NCI-H1105 (cell line): ENCODE results near the gene GPSM3.
"Not testable (repeated sequence)": the region's sequence is repeated elsewhere in the genome, so short reads cannot be mapped to it uniquely, and the experiment has no call there.

Experiments
- DNase-seq: peaks from one replicate; lab custom pipeline; 2025; lab: John Stamatoyannopoulos, UW

GPSM3 gene

DNA sequence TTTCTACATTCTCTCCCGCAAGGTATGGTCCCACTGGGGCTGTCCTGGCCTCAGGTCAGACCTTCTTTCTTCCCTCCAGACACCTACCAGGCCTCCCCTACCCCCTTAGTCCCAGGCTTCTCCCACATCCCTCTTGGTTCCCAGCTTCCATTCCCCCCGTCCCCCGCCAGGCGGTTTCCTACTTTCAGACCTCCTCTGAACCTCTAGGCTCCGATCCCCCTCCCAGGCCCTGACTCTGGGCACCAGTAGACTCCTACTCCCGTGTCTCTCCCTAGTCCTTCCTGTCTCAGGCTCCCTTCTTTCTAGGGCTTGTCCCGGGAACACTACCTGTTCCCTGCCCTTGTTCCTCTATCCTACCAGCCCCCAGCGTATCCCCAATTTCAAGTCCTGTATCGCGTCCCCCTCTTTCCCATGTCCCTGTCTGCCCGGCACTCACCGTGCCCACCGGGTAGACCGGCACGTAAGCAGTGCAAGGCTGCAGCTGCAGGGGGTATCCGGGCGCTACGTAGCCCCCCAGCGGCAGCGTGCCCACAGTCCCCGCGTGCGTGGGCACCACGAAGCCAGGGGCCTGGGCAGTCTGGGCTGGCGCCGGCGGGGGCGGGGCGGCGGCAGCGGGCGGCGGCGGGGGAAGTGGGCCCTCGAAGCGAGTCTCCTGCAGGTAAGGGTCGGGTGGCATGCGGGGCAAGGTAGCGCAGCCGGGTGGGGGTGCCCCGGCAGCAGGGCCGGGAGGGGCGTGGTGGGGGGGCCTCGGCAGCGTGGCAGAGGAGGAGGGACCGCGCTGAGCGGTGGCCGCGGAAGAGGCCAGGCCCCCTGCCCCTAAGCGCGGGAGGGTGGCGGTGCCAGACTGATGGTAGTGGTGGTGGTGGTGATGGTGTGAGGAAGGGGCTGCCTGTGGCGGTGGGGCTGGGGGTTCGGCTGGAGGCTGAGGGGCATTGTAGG, 42.2 kb downstream of the GPSM3 start:
- no peak for DNase-seq

DNA sequence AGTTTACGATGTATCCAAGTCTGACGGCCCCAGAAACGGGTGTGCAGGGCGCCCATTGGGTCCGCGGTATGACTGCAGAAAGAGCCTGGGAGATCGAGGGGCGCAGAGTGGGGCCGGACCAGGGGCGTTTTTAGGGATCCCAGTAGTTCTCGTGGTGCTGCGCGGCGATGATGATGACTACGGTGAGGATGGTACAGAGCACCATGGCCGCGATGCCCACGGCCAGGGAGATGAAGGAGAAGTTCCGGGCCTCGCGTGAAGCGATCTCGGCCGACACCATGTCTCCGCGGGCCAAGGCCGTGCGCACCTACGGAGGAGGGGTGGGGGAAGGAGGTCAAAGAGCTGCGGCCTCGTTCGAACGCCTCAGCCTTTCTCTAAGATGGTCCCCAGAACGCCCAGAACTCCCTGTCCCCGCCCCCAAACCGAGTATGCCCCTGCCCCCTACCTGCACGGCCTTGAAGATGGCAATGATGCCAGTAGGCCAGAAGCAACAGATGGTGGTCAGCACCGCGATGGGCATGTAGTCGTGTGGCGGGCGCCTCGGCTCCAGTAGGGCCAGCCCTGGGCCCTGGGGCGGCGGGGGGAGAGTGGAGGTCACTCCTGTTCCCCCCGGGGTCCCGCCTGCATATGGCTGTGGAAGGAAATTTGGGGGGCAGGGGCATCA, 43.2 kb downstream of the GPSM3 start:
- DNase-seq: no peak

DNA sequence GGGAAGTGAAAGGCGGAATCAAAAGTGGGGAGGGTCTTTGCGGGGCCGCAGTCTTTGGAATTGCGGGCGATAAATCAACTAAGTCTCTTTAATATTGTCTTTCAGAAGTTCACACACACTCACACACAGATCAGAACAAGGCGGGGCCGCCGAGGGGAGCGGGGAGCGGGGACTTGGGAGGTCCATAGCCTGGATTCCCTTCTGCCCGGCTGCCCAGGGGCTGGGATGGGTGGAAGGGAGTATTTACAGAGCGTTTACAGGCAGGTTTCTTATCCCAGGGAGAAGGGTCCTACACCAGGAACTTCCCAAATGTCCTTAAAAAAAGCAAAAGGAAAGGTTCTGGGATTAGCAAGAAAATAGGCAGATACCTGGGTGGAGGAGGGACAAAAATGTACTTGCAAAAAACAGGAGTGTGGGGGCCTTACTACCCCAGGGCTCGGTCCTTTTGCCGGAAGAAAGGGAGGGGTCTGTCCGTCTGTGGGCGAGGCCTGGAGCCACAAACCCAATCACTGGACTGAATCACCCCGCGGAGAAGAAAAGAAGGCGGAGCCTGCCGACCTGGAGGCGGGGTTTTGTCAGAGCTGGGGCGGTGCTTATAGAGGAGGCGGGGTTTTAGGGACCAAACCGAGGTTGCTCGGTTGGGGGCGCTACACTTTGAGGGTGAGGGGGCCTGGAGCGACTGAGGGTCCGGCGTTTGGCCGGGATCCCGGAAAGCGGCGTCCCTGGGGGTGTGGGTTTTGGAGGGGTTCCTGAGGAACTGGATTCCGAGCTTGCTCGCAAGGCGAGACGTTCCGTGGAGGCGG, 44.0 kb downstream of the GPSM3 start:
- no peak for DNase-seq

DNA sequence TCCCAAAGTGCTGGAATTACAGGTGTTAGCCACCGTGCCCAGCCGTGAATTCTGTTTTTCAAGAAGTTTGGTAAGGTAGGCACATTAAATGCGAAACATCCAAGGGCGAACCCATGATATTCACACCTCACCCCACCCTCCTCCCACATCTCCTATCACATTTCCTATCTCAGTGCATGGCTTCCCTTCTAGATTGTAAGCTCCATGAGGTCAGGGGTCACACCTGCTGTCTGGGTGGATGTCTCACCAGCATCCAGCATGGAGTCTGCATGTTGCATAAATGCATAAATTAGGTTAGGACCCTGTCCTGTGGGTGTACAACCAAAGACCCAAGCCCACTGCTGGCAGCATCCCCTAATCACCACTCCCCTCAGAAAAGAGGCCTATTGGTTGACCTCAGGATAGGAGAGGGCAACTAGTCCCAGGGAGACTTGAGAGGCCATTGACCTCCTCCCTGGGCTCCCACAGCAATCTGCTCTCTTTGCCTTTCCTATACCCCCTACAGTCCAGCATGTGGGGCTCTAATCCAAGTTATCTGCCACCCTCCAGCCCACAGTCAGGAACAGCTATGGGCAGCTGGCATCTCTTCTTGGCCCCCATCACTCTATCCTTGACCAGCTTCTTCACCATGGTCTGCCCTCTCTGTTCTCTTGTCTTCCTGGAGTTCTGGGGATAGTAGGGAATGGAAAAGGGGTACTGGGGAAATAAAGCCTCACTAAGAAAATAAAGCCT, 44.9 kb downstream of the GPSM3 start:
- DNase-seq: no peak

DNA sequence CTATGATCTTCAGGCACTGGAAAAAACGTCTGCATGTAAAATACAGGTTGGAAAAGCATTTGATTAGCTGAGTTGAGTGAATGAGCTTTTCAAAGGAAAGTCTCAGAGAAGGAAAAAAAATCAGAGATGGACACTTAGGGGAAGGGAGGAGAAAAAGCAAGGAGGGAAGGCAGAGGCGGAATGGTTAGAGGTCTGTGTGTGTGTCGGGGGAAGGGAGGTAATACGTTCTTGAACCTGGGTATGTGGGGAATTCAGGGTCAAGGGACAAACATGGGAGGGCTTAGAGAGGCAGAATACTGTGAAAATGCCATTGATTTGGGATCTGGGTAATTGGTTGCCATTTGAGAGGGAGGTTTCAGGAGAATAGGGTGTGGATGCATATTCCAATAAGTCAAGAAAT, 45.8 kb downstream of the GPSM3 start:
- no peak for DNase-seq

DNA sequence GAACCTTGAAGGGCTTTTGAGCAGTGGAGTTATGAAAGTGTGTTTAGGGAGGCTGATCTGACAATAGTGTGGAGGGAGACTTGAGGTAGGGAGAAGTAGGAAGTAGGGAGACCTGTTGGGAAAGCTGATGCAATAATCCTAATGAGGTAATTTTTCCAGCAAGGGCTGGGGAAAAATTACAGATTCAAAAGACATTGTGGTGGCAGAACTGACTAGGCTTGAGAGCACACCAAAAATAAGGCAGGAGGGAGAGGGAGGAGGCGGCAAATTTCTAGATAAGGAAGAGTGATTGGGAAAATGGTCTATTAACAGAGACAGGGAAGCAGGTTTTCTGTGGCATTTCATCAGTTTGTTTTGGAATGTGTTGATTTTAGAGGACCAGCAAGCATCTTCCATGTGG, 46.2 kb downstream of the GPSM3 start:
- DNase-seq: no peak

DNA sequence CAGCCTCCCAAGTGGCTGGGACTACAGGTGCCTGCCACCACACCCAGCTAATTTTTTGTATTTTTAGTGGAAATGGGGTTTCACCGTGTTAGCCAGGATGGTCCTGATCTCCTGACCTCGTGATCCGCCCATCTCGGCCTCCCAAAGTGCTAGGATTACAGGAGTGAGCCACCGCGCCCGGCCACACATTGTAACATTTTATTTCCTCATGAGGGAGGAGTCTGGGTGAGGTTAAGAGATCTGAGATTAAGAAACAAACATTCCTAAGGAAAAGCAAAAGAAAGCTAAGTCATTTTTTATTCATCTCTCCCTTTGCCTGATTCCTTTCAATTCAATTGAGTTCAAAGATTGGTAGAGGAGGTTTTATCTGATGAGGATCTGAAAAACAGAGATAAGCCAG, 48.2 kb downstream of the GPSM3 start:
- not testable (repeated sequence) for DNase-seq
